ENCODE results near the gene ZNF780B. TPM values are rescaled to one million over a fixed set of nuclear protein-coding genes. Genes with fewer than 3 reads are reported as not detected.
"Not testable (repeated sequence)": the region's sequence is repeated elsewhere in the genome, so short reads cannot be mapped to it uniquely, and the experiment has no call there.

The ZNF780B gene
- total and polyA plus RNA-seq, 4 donors = 17.7 to 35.7 (median 25.8) TPM

DNA sequence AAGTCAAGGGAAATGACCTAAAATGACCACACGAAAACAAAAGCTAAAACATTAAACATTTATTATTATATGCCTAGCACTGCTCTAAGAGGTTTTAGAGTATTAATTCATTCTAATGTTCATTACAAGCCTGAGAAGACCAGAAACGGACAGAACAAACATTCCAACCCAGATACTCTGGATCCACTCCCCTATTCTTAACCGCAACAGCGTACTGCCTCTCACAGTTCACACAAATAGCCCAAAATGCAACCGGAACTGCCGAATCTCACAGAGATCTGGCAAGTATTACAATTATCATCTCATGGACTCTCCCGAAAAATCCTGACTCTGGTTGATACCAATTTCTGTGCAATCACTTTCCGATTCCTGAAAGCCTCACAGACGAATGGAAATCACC is 1.4 kb downstream of the ZNF780B start:
- no peak for DNase-seq (ENCODE audit: low read depth in 4 of 6, low spot score in 6 of 6)
- H3K4me1 ChIP-seq (ENCODE audit: control insufficient read depth, insufficient read depth, low read length) = peaks cover 3% of the 10 kb centered on the region
- no peaks in the 10 kb centered on the region for H3K36me3 ChIP-seq (ENCODE audit: control insufficient read depth, insufficient read depth, low read length)
- 81% methylated on average over 4 of the region's 9 CpGs for WGBS (ENCODE audit: insufficient coverage)
- no peak overlapping the region for H3K4me3 ChIP-seq (ENCODE audit: low read depth, low read length)
- H3K27me3 ChIP-seq (ENCODE audit: control insufficient read depth, insufficient read depth, low read length) = no peaks in the 10 kb centered on the region
- peaks cover 11% of the 10 kb centered on the region for H3K9me3 ChIP-seq (ENCODE audit: control insufficient read depth, insufficient read depth, low read length)
- no peak overlapping the region for H3K27ac ChIP-seq (ENCODE audit: low read depth, low read length)

DNA sequence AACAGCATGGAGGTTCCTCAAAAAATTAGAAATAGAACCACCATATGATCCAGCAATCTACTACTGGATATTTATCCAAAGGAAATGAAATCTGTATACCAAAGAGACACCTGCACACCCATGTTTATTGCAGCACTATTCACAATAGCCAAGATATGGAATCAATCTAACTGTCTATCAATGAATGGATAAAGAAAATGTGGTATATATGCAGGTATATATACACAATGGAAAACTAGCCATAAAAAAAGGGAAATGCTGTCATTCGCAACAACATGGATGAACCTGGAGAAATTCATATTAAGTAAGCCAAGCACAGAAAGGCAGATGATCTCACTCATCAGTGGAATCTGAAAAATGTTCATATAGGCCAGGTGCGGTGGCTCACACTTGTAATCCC is 2.5 kb downstream of the ZNF780B start:
- 100% methylated on average over 2 of the region's 2 CpGs for WGBS (ENCODE audit: insufficient coverage)
- no peaks in the 10 kb centered on the region for H3K27me3 ChIP-seq (ENCODE audit: control insufficient read depth, insufficient read depth, low read length)
- peaks cover 8% of the 10 kb centered on the region for H3K9me3 ChIP-seq (ENCODE audit: control insufficient read depth, insufficient read depth, low read length)
- H3K27ac ChIP-seq (ENCODE audit: low read depth, low read length) = no peak overlapping the region
- peaks cover 6% of the 10 kb centered on the region for H3K36me3 ChIP-seq (ENCODE audit: control insufficient read depth, insufficient read depth, low read length)
- DNase-seq (ENCODE audit: low read depth in 4 of 6, low spot score in 6 of 6) = no peak
- H3K4me3 ChIP-seq (ENCODE audit: low read depth, low read length) = no peak overlapping the region
- peaks cover 3% of the 10 kb centered on the region for H3K4me1 ChIP-seq (ENCODE audit: control insufficient read depth, insufficient read depth, low read length)

DNA sequence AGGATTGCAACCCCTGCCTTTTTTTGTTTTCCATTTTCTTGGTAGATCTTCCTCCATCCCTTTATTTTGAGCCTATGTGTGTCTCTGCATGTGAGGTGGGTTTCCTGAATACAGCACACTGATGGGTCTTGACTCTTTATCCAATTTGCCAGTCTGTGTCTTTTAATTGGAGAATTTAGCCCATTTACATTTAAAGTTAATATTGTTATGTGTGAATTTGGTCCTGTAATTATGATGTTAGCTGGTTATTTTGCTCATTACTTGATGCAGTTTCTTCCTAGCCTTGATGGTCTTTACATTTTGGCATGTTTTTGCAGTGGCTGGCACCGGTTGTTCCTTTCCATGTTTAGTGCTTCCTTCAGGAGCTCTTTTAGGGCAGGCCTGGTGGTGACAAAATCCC is 14.3 kb downstream of the ZNF780B start:
- H3K27ac ChIP-seq (ENCODE audit: low read depth, low read length); H3K27me3 ChIP-seq (ENCODE audit: control insufficient read depth, insufficient read depth, low read length); DNase-seq (ENCODE audit: low read depth in 4 of 6, low spot score in 6 of 6); H3K4me3 ChIP-seq (ENCODE audit: low read depth, low read length); H3K4me1 ChIP-seq (ENCODE audit: control insufficient read depth, insufficient read depth, low read length): not testable (repeated sequence)
- Histone ChIP-seq H3K36me3 (ENCODE audit: control insufficient read depth, insufficient read depth, low read length) (peaks cover 18% of the 10 kb centered on the region), H3K9me3 (ENCODE audit: control insufficient read depth, insufficient read depth, low read length) (peaks cover 14% of the 10 kb centered on the region)
- no CpG with 5 or more reads among the region's 1 CpG for WGBS (ENCODE audit: insufficient coverage)

DNA sequence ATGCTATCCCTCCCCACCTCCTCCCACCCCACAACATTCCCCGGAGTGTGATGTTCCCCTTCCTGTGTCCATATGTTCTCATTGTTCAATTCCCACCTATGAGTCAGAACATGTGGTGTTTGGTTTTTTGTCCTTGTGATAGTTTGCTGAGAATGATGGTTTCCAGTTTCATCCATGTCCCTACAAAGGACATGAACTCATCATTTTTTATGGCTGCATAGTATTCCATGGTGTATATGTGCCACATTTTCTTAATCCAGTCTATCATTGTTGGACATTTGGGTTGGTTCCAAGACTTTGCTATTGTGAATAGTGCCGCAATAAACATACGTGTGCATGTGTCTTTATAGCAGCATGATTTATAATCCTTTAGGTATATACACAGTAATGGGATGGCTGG is 18.0 kb downstream of the ZNF780B start:
- not testable (repeated sequence) for H3K27me3 ChIP-seq (ENCODE audit: control insufficient read depth, insufficient read depth, low read length)
- no CpG with 5 or more reads among the region's 3 CpGs for WGBS (ENCODE audit: insufficient coverage)

DNA sequence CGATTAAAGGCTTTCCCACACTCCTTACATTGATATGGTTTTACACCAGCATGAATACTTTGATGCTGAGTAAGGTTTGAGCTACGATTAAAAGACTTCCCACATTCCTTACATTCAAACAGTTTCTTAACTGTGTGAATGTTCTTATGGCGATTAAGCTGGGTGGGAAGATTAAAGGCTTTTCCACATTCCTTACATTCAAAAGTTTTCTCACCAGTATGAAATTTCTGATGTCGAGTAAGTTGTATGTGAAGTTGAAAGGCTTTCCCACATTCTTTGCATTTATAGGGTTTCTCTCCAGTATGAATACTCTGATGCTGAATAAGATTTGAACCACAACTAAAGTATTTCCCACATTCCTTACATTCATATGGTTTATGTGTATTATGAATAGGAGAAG is 20.0 kb downstream of the ZNF780B start:
- Histone ChIP-seq H3K27ac (ENCODE audit: low read depth, low read length) (no peak overlapping the region), H3K9me3 (ENCODE audit: control insufficient read depth, insufficient read depth, low read length) (peaks cover 15% of the 10 kb centered on the region), H3K27me3 (ENCODE audit: control insufficient read depth, insufficient read depth, low read length) (no peaks in the 10 kb centered on the region), H3K4me1 (ENCODE audit: control insufficient read depth, insufficient read depth, low read length) (no peaks in the 10 kb centered on the region), H3K36me3 (ENCODE audit: control insufficient read depth, insufficient read depth, low read length) (peaks cover 3% of the 10 kb centered on the region), H3K4me3 (ENCODE audit: low read depth, low read length) (no peak overlapping the region)
- no peak for DNase-seq (ENCODE audit: low read depth in 4 of 6, low spot score in 6 of 6)
- no CpG with 5 or more reads among the region's 4 CpGs for WGBS (ENCODE audit: insufficient coverage)

More for the DNA sequence above, 18.0 kb downstream of the ZNF780B start:
- not testable (repeated sequence) for H3K4me1 ChIP-seq (ENCODE audit: control insufficient read depth, insufficient read depth, low read length); H3K36me3 ChIP-seq (ENCODE audit: control insufficient read depth, insufficient read depth, low read length); H3K4me3 ChIP-seq (ENCODE audit: low read depth, low read length); DNase-seq (ENCODE audit: low read depth in 4 of 6, low spot score in 6 of 6); H3K27ac ChIP-seq (ENCODE audit: low read depth, low read length)
- H3K9me3 ChIP-seq (ENCODE audit: control insufficient read depth, insufficient read depth, low read length) = peaks cover 14% of the 10 kb centered on the region

DNA sequence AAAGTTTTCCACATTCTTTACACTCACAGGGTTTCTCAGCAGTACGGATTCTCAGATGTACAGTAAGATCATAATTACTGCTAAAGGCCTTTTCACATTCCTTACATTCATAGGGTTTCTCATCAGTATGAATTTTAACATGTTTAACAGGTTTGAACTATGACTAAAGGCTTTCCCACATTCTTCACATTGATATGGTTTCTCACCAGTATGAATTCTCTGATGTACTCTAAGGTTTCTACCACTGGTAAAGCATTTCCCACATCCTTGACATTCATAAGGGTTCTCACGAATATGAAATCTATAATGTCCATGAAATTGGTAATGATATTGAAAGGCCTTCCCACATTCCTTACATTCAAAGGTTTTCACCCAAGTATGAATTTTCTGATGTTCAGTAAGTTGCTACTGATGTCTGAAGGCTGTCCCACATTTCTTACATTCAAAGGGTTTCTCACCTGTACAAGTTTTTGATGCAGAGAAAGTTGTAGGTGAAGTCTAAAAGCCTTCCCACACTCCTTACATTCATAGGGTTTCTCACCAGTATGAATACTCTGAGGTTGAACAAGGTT is 22.0 kb downstream of the ZNF780B start:
- peaks cover 3% of the 10 kb centered on the region for H3K36me3 ChIP-seq (ENCODE audit: control insufficient read depth, insufficient read depth, low read length)
- H3K4me3 ChIP-seq (ENCODE audit: low read depth, low read length) = no peak overlapping the region
- H3K4me1 ChIP-seq (ENCODE audit: control insufficient read depth, insufficient read depth, low read length) = no peaks in the 10 kb centered on the region
- H3K27ac ChIP-seq (ENCODE audit: low read depth, low read length) = no peak overlapping the region
- no CpG with 5 or more reads among the region's 2 CpGs for WGBS (ENCODE audit: insufficient coverage)
- peaks cover 20% of the 10 kb centered on the region for H3K9me3 ChIP-seq (ENCODE audit: control insufficient read depth, insufficient read depth, low read length)
- no peak for DNase-seq (ENCODE audit: low read depth in 4 of 6, low spot score in 6 of 6)
- H3K27me3 ChIP-seq (ENCODE audit: control insufficient read depth, insufficient read depth, low read length) = no peaks in the 10 kb centered on the region

DNA sequence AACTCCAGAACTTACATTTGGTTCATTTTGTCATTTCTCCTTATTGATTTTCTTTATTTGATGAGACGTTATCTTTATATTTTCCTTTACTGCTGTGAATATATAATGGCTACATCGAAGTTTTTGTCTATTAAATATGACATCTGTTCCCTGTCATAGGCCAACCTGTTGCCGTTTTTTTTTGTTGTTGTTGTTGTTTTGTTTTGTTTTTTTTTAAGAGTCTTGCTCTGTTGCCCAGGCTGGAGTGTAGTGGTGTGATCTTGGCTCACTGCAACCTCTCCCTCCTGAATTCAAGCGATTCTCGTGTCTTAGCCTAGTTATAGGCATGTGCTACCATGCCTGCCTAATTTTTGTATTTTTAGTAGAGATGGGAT is 29.4 kb downstream of the ZNF780B start:
- Histone ChIP-seq H3K36me3 (ENCODE audit: control insufficient read depth, insufficient read depth, low read length) (no peaks in the 10 kb centered on the region), H3K27me3 (ENCODE audit: control insufficient read depth, insufficient read depth, low read length) (no peaks in the 10 kb centered on the region), H3K27ac (ENCODE audit: low read depth, low read length) (no peak overlapping the region), H3K4me3 (ENCODE audit: low read depth, low read length) (no peak overlapping the region), H3K4me1 (ENCODE audit: control insufficient read depth, insufficient read depth, low read length) (no peaks in the 10 kb centered on the region), H3K9me3 (ENCODE audit: control insufficient read depth, insufficient read depth, low read length) (peaks cover 21% of the 10 kb centered on the region)
- WGBS (ENCODE audit: insufficient coverage) = no CpG with 5 or more reads among the region's 5 CpGs
- no peak for DNase-seq (ENCODE audit: low read depth in 4 of 6, low spot score in 6 of 6)

DNA sequence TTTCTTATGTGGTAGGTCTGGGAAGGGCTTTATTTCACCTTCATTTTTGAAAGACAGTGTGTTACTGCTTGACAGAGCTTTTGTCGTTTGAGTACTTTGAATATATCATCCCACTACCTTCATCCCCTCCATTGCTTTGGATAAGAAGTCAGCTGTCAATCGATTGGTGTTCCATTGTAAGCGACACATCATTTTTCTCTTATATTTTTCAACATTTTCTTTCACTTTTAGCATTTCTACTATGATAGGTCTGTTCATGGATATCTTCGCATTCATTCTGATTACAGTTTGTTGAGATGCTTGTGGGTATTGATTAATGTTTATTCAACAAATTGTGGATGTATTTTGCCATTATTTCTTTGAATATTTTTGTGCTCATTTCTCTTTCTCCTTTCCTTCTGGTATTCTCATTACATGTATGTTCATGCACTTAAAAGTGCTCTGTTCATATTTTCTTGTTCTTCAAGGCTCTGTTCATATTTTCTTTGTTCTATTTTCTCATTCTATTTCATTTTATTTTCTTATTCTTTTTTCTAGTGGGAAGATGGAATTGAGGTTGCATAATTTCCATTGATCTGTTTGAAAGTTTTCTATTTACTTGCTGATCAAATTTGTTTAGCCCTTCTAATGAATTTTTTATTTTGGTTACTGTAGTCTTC is 30.0 kb downstream of the ZNF780B start:
- no peaks in the 10 kb centered on the region for H3K4me1 ChIP-seq (ENCODE audit: control insufficient read depth, insufficient read depth, low read length)
- H3K27ac ChIP-seq (ENCODE audit: low read depth, low read length) = no peak overlapping the region
- H3K4me3 ChIP-seq (ENCODE audit: low read depth, low read length) = no peak overlapping the region
- no peaks in the 10 kb centered on the region for H3K27me3 ChIP-seq (ENCODE audit: control insufficient read depth, insufficient read depth, low read length)
- H3K36me3 ChIP-seq (ENCODE audit: control insufficient read depth, insufficient read depth, low read length) = no peaks in the 10 kb centered on the region
- no peak for DNase-seq (ENCODE audit: low read depth in 4 of 6, low spot score in 6 of 6)
- 71% methylated on average over 1 of the region's 4 CpGs for WGBS (ENCODE audit: insufficient coverage)
- peaks cover 19% of the 10 kb centered on the region for H3K9me3 ChIP-seq (ENCODE audit: control insufficient read depth, insufficient read depth, low read length)

DNA sequence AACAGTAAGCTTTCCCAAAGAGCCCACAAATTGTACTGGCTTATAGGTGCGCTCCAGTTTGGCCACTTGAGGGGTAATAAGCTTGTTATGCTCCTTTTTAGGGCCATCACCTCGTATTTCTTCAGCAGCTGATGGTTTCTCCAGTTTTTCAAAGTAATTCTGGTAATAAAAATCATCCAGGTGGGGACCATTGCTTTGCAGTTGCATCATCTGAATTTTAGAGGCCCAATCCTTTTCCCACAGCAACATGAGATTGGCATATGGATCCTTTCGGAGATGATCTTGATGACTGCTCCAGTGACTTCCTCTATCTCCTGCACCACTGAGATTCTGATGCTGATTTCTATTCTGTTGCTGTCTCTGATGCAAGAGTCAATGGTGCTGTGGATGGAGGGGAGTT is 32.1 kb downstream of the ZNF780B start:
- Histone ChIP-seq H3K36me3 (ENCODE audit: control insufficient read depth, insufficient read depth, low read length) (no peaks in the 10 kb centered on the region), H3K4me1 (ENCODE audit: control insufficient read depth, insufficient read depth, low read length) (no peaks in the 10 kb centered on the region), H3K9me3 (ENCODE audit: control insufficient read depth, insufficient read depth, low read length) (peaks cover 13% of the 10 kb centered on the region), H3K27ac (ENCODE audit: low read depth, low read length) (no peak overlapping the region), H3K27me3 (ENCODE audit: control insufficient read depth, insufficient read depth, low read length) (no peaks in the 10 kb centered on the region), H3K4me3 (ENCODE audit: low read depth, low read length) (no peak overlapping the region)
- 80% methylated on average over 1 of the region's 3 CpGs for WGBS (ENCODE audit: insufficient coverage)
- DNase-seq (ENCODE audit: low read depth in 4 of 6, low spot score in 6 of 6) = no peak

DNA sequence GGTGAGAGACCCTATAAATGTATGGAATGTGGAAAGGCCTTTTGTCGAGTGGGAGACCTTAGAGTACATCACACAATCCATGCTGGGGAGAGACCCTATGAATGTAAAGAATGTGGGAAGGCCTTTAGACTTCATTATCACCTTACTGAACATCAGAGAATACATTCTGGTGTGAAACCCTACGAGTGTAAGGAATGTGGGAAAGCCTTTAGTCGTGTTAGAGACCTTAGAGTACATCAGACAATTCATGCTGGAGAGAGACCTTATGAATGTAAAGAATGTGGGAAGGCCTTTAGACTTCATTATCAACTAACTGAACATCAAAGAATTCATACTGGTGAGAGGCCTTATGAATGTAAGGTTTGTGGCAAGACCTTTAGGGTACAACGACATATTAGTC is 42.0 kb downstream of the ZNF780B start:
- Histone ChIP-seq H3K9me3 (ENCODE audit: control insufficient read depth, insufficient read depth, low read length) (peaks cover 8% of the 10 kb centered on the region), H3K27ac (ENCODE audit: low read depth, low read length) (no peak overlapping the region), H3K4me1 (ENCODE audit: control insufficient read depth, insufficient read depth, low read length) (no peaks in the 10 kb centered on the region), H3K36me3 (ENCODE audit: control insufficient read depth, insufficient read depth, low read length) (peaks cover 8% of the 10 kb centered on the region), H3K27me3 (ENCODE audit: control insufficient read depth, insufficient read depth, low read length) (no peaks in the 10 kb centered on the region), H3K4me3 (ENCODE audit: low read depth, low read length) (no peak overlapping the region)
- no CpG with 5 or more reads among the region's 4 CpGs for WGBS (ENCODE audit: insufficient coverage)
- DNase-seq (ENCODE audit: low read depth in 4 of 6, low spot score in 6 of 6) = no peak
